ENCODE data around the gene INPP5A. TPM values are rescaled to one million over a fixed set of nuclear protein-coding genes. Genes with fewer than 3 reads are reported as not detected.

INPP5A gene
- total RNA-seq, 1 experiment from 2014 or later, result 15.3 TPM

GRCh38 chr10:132705943-132706342 is 168.4 kb downstream of the INPP5A start:
- no peak for DNase-seq (ENCODE audit: low read depth)

GRCh38 chr10:132706701-132707100 is 169.1 kb downstream of the INPP5A start:
- no peak for DNase-seq (ENCODE audit: low read depth)

- DNase-seq (ENCODE audit: low read depth), result no peak
These were observed 169.7 kb downstream of the INPP5A start for GRCh38 chr10:132707121-132707775.

GRCh38 chr10:132707776-132708171 is 170.2 kb downstream of the INPP5A start:
- DNase-seq (ENCODE audit: low read depth), result no peak

- no peak for DNase-seq (ENCODE audit: low read depth)
These were observed 170.9 kb downstream of the INPP5A start for GRCh38 chr10:132708441-132708840.

GRCh38 chr10:132708936-132709335 is 171.3 kb downstream of the INPP5A start:
- no peak for DNase-seq (ENCODE audit: low read depth)

GRCh38 chr10:132709471-132709951 is 171.9 kb downstream of the INPP5A start:
- DNase-seq (ENCODE audit: low read depth), result no peak

- DNase-seq (ENCODE audit: low read depth), result no peak
These were observed 172.6 kb downstream of the INPP5A start for GRCh38 chr10:132710036-132710686.

GRCh38 chr10:132710746-132711612 is 173.4 kb downstream of the INPP5A start:
- DNase-seq (ENCODE audit: low read depth), result no peak

- DNase-seq (ENCODE audit: low read depth), result no peak
These were observed 174.1 kb downstream of the INPP5A start for GRCh38 chr10:132711613-132712121.

GRCh38 chr10:132712291-132712690 is 174.7 kb downstream of the INPP5A start:
- no peak for DNase-seq (ENCODE audit: low read depth)

GRCh38 chr10:132712743-132713142 is 175.2 kb downstream of the INPP5A start:
- DNase-seq (ENCODE audit: low read depth), result no peak

- DNase-seq (ENCODE audit: low read depth), result peak; percentile 3
These were observed 176.0 kb downstream of the INPP5A start for GRCh38 chr10:132713421-132714095.

GRCh38 chr10:132714096-132714985 is 176.8 kb downstream of the INPP5A start:
- peak; percentile 73 for DNase-seq (ENCODE audit: low read depth)

- no peak for DNase-seq (ENCODE audit: low read depth)
These were observed 177.6 kb downstream of the INPP5A start for GRCh38 chr10:132714986-132715775.

- DNase-seq (ENCODE audit: low read depth), result no peak
These were observed 178.4 kb downstream of the INPP5A start for GRCh38 chr10:132715776-132716680.

GRCh38 chr10:132716691-132717490 is 179.3 kb downstream of the INPP5A start:
- DNase-seq (ENCODE audit: low read depth), result no peak

- DNase-seq (ENCODE audit: low read depth), result peak; percentile 44
These were observed 184.1 kb downstream of the INPP5A start for GRCh38 chr10:132721725-132722124.

All from M059J (cell line).